NCI-H510A treated with DMSO at 0.1 percent for 48 hours (cell line): Measurements from ENCODE around the gene SUPT3H.

ENCODE experiments used
- DNase-seq: peaks from one replicate; lab custom pipeline; 2025; lab: John Stamatoyannopoulos, UW

SUPT3H gene

DNA sequence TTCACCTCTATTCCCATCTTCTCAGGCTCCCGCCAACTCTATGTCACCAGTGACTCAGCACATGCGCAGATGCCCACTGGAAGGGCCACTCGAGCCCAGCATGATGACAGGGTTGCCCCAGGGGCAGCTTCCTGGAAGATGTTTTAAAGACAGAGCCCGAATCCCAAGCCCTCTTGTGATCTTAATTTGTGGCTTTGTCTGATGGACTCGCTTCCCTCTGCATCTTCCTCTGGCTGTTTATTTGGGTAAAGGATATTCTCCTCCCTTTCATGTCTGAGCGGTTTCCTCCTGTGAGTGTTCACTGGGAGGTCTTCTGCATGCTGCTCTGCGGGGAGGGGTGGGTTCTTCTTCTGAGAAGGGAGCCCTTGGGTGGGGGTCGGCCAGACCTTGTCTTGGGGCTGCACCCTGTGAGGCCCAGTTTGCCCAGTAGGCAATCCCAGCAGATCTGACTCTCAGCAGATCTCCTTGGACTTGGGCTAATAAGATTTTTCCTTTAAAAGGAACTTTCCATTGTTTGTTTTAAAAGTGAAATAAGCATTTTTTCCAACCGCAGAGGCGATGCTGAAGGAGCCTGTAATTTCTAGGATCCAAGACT lies 589.2 kb downstream of the SUPT3H start:
- DNase-seq, result no peak

DNA sequence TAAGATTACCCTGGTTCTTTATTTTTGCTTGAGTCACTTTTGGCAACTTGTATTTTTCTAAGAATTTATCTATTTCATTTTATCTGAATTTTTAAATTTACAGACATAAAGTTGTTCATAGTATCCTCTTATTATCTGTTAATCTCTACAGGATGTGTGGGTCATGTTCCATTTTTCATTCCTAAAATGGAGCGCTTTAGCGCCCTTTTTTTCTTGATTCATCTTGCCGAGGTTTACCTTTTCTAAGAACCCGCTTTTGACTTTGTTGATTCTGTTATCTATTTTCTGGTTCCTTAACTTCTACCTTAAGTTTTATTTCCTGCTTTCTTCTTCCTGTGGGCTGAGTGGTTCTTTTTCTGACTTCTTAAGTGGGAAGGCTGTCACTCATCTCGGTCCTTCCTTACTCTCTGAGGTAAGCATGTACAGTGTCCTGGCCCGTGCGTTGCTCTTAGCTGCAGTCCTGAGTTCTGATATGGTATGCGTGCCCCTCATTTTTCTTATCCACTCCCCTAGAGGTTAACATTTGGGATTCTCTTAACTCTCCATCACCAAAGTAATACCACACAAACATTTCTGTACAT lies 590.4 kb downstream of the SUPT3H start:
- DNase-seq, result no peak

DNA sequence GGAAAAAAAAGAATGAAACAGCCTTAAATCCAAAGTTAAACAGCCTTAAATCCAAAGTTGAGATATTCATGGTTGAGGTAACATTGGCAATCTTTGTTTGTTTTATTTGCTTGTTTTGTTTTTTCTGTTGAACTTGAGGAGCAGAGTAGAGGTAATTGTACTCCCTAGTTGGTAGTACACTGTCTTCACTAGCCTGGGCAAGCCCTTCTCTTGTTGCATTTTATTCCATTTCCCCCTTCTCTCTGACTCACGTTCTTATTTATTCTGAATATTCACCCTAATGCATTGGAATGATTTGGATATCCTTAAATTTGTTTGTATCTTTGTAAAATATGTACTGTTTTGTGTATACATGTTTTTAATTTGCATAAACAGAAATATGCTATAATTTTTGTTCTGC lies 592.6 kb downstream of the SUPT3H start:
- no peak for DNase-seq

DNA sequence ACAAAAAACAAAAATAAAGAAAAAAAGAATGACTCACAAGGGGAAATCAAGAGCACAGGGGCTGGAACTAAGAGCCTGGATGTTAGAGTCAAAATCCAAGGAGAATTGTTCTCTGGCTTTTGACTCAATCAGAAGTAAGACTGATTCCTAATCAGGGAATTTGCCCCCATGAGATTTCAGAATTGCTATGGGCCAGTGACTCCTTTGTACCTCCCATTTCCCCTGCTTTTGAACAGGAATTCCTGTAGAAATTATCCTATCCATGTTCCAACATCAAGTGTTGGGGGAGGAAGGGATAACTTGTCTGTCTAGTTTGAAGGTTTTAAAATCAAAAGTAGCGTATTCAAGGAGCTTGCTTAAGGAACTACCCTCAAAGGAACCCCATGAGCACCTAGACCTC lies 593.5 kb downstream of the SUPT3H start:
- no peak for DNase-seq

DNA sequence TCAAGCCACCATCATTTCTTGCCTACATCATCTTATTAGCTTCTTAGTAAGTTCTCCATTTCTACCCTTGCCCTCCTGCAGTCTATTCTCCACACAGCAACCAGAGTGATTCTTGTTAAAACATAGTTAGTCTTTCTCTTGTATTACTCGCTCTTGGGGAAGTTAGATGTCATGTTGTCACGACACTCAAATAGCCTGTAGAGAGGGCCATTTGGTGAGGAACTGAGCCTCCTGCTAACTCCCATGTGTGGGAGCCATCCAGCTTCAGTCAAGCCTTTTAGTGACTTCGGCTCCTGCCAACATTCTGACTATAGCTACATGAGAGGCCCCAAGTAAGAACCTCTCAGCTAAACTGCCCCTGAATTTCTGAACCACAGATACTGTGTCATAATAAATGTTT lies 594.8 kb downstream of the SUPT3H start:
- DNase-seq, result no peak

DNA sequence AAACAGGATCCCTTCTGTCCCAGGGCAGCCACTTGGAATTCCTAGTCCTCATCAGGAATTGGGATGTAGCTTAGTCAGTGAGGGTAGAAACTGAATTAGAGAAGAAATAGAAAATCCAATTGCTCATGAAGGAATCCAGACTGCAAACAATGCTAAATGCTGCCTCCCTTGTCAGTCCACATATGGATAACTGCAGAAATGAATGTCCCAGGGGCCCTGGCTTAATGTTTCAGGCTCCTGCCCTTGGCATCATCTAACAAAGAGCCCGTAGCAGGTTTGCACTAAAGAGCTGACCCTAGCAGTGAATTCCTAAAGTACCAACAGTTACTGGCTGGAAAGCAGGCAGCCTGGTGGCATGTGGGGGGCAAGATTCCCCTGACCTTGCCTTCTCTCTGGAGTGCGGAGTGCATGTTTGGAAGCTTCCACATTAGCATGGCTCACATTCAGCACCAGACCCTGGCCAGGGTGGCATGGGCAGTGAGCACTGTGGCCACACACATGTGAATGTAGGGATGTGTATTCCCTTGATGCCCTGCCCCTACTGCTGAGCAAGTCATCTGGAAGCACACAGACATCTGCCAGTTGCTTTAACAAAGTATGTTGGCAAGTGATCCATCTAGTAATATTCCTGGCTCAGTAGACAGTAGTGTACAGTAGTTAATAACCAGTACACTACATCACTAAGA lies 595.7 kb downstream of the SUPT3H start:
- DNase-seq, result no peak

DNA sequence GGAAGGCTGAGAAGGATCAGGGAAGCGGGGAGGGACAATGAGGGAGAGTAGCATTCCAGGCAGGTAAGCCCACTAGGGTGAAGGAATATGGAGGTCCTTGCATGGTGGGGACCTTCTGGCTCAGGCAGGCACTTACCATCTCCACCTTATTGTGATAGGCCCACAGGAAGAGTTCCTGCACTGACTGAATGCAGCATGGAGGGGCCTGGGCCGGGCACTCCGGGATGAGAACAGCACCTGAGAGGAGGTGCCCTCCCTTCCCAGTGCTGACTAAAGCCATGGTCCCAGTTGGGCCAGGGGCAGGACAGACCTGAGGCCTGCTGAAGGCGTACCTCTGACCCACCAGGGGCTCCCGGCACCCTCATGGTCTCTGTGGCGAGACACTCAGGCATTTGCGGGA lies 597.6 kb downstream of the SUPT3H start:
- no peak for DNase-seq

DNA sequence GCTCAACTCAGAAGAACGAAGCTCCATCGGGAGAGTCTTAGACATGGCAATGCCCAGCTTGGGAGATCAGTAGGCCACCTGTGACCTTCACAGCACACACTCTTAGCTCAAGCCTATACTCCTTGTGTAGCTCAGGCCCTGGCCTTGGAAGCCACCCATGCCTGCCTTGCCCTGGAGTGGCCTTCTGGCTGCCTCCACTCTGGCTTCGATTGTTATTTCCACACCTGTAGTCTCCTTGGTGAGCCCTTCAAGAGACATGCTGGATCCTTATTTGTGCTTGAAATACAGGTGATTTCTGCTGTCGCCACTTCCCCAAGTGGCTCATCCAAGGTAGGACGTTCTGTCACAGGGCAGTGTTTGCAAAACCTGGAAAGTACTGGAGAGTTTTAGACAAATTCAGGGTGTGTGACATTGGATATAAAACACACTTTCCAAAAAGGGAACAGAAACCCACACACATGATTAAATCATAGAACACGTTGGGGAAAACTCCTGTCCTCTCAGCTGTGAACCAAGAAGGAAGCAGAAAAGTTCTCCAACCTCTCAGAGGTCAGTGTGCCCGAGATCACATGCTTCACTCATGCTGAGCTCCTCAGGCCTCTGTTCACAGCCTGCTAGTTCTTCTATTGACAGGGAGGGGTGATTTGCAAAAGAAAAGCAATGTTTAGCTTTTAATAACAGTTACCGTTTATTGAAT lies 598.5 kb downstream of the SUPT3H start:
- no peak for DNase-seq
